NCI-H226 (cell line): ENCODE measurements around the gene STK25.
A peak's percentile ranks its signal among the peaks of the same experiment; 100 is the strongest.

Experiments used
- DNase-seq: peaks from one replicate; pipeline ENCODE4 v3.0.0-alpha.2; 2015

Gene STK25

DNA sequence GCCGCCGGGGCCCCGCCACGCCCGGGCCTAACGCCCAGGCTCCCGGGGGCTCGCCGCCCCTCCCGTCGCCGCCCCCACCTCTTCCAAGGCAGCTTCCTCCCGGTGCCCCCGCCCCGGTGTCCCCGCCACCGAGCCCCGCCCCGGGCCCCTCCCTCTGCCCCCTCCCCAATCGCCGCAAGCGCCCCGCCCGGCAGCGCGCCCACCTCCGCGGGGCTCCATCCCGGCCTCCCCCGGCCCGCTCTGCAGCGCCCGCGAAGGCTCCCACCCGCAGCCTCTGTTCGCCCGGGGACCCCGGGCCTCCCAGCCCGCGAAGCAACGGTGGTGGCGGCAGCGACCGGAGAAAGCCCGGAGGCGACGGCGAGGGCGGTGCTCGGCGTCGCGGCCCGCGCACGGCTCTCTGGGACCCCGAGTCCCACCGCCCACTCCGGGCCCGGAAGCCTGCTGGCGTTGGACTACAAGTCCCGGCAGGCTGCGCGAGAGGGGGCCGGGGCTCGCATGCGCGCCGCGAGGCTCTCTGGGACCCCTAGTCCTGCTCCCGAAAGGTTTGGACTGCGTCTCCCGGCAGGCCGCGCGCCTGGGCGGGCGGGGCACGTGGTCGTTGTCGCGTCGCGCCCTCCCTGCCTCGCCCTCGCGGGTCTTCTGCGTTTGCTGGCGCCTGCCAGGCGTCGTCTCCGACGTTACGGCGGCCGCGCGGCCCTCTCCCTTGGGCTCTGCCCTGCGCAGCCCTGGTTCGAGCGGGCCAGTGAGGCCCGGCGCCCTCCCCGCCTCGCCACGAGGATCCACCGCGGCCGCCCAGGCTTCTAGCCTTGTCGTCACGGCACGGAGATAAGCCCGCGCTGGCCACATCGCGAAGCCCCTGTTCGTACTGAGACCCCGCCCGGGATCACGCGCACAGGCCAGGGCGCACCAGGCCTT is at the start of gene STK25:
Gene STK25, minus strand, starts transcription at position 345 of the 915 bp plus-strand sequence. CDS start 549 bp downstream, outside the sequence.
- DNase-seq: peak; percentile 98

- DNase-seq: no peak
Observed at GRCh38 chr2:241556746-241557145, 48.4 kb upstream of the STK25 start.

GRCh38 chr2:241555711-241556110 is 47.3 kb upstream of the STK25 start:
- no peak for DNase-seq

DNA sequence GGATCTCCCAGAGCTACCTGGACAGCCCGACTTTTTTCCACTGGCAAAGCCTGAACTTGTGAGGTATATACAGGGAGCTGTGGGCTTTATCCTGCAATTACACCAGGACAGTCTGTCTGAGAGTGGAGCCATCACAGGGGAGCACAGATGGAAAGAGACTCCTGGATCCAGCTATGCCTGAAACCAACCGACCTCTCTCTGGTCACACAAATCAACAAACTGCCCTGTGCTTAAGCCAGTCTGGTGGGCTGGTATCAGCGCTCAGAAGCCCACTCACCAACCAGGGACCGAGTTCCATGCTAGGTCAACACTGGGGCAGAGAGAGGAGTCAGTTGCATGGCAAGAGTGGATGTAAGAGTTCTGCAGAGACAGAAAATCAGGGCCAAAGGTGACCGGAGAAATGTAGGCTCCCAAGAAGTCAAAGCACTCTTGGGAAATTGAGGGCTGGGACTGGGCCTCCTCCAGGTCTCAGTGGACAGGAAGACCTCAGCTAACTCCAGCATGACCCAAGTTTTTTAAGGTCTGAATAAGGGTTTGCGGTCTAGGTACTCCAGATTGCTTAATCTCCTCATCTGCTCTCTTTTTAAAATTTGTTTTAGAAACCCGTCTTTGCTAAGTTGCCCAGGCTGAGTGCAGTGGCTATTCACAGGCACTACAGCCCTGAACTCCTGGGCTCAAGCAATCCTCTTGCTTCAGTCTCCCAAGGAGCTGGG is 46.4 kb upstream of the STK25 start:
- no peak for DNase-seq

DNA sequence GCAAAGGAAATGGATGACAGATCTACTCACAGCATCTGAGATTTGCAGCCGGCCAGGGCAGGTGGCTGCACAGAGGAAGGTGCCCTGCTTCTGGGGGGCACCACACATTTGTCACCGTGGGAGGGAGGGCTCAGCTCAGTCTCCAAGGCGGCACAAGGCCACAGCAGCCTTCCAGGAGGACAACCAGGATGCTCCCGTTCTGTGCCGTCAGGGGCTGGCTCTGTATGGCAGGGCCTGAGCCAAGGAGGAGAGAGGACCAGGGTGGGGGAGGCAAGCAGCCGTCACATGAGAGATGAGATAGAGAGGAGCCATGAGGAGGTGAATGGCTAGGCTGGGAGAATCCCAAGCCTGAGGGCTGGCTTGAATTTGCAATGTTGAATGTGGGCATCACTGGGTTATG is 45.6 kb upstream of the STK25 start:
- no peak for DNase-seq

- DNase-seq: no peak
Observed at GRCh38 chr2:241553512-241553830, 45.1 kb upstream of the STK25 start.

- DNase-seq: no peak
Observed at GRCh38 chr2:241551998-241552737, 43.8 kb upstream of the STK25 start.

DNA sequence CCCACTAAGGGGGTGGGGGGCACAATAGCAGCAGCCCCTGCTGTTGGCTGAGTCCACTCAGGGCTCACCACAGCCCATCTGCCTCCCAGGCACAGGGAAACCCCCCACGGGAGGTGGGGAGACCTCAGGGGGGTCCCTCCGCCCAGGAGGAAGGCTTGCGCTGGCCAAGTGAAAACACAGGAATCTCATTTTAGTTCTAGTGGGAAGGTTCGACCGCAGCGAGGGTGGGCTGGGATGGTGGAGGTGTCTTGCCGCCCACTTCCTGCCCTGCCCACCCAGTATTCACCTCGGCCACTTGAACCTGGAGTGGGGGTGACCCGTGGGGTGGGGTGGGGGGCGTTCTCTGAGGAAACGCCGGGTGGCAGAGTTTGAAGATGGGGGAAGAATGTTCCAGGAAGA is 43.2 kb upstream of the STK25 start:
- DNase-seq: no peak

- no peak for DNase-seq
Observed at GRCh38 chr2:241550616-241551580, 42.5 kb upstream of the STK25 start.

DNA sequence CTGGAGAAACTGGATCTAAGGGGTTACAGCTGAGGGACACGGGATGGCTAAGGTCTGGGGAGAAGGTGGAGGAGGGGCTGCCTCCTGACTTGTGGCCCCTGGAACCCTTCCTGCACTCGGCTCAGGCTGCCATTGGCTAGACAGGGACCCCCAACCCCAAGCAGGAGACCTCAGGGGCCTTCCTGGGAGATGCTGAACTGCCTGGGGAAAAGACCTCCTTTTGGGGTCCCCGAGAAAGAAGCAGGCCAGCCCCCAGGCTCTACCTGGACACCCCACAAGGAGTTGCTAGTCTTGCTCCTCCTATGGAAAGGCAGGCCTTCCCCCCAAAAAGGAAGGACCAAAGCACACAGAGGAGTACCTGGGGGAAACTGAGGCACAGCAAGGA is 40.1 kb upstream of the STK25 start:
- DNase-seq: no peak

GRCh38 chr2:241547781-241548450 is 39.5 kb upstream of the STK25 start:
- no peak for DNase-seq

DNA sequence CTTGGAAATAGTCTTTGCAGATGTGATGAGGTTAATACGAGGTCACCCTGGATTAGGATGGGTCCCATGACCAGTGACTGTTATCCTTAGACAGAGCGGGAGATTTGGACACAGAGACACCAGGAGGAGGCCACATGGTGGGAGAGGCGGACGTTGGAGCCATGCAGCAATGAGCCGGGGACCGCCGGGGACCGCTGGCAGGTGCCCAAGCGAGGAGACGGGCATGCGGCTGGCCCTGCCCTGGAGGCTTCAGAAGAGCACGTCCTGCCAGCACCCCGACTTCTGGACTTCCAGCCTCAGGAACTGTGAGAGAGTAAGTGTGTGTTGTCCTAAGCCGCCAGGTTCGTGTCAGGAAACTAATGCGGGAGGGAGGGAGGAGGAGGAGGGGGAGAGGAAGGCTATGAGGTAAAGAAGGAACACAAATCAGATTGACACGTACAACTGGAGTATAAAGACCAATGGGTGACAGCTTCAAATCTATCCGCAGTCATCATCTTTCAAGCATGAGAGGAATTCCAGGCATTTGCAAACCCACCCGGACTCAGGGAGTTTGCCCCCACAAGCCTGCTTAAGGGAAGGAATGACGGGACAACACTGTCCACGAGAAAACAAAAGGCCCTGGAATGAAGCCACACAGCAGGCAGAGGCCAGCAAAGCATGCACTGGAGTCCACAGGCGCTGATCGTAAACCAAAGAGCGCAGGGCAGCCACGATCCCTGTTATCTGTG is 38.6 kb upstream of the STK25 start:
- DNase-seq: peak; percentile 100

GRCh38 chr2:241545523-241546473 is 37.4 kb upstream of the STK25 start:
- no peak for DNase-seq

DNA sequence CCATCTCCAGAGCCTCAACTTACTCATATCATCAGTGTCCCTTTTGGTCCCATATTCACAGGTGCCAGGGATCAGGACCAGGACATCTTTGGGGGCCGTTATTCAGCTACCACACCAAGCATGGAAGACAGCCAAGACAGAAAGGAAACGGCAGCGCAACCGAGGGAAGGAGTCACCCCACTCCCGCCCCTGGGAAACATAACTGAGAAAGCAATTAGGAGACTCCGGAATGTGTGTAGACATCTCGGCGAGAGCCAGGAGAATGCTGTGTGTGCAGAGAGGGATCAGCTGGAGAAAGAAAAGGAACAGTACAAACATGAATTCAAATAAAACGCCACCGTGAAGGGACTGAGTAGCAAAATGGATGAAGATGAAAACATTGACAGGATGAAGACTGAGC is 36.7 kb upstream of the STK25 start:
- DNase-seq: peak; percentile 60

DNA sequence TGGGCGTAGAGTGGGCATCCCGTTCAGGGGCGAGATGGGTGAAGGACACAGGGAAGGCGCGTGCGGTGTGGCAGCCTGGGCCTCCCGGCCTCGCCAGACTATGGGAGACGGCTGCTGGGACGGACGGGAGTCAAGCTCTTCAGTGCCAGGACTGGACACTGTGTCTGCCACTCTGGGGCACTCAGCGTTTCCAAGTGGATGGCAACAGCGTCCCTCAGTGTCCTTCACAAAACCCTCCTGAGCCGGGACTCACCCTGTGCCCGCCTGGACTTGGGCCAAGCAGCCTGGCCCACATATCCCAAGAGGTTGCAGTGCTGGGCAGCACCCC is 33.9 kb upstream of the STK25 start:
- no peak for DNase-seq

GRCh38 chr2:241541564-241542277 is 33.3 kb upstream of the STK25 start:
- no peak for DNase-seq

DNA sequence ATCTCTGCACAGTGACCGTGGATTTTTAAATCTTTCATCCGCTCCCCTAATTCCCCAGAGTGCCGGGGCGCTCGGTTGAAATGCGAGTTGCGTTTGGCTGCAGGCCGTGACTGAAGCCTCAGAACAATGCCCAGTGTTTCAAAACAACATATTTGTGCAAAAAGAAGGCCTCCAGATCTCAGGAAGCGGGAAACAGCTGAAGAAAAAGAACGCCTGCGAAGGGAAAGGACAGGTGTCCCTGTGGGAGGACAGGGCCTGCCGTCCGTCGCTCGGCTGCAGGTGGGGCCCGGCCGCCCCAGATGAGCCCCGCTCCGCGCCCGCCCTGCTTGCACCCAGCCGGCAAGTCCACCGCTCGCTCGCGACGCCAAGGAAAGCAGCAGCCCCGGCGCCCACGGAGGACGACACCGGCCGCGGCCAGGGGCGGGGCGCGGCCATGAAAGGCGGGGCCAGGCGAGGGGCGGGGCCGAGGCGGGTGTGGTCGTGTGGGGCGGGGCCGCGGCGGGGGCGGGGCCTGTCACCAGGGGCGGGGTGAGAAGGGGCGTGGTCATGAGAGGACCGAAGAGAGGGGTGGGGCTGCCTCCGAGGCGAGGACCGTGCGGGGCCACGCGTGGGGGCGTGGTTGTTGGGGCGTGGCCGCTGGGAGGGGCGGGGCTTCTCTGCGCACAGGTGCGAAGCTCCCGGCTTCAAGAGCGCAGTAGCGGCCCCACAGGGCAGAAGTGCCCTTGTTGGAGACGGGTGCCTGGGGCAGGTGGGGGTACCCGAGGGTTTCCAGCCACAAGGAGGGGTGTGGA is 32.6 kb upstream of the STK25 start:
- DNase-seq: no peak

DNA sequence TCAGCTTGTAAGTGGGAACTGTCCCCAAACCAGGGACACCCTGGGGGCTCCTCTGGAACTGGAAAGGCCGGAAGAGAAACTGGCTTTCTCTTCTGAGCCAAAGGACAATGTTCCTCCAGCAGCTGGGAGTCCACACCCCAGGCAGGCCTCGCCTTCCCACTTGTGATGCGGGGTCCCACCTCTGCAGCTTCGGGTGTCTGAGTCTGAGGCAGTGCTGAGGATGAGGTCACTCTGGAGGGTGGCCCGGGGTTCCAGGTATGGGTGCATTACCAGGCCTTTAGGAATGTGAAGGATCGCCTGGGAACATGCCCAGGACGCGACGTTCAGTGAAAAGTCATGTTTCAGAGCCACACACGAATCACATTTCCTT is 32.0 kb upstream of the STK25 start:
- peak; percentile 22 for DNase-seq
